CD8-positive, alpha-beta memory T cell (primary cell): ENCODE results near the gene MPHOSPH9. TPM values are rescaled to one million over a fixed set of nuclear protein-coding genes. Genes with fewer than 3 reads are reported as not detected.

Source experiments
- CTCF ChIA-PET: fragments of 350-600 bp; sonication (Branson Sonifier 250); formaldehyde crosslinking; loops from one replicate; lab custom pipeline; 2021; ENCODE audit warnings: antibody characterized with exemption; lab: Charles Lee
- POLR2A ChIA-PET: fragments of 350-600 bp; sonication (Branson Sonifier 250); formaldehyde crosslinking; loops from one replicate; lab custom pipeline; 2021; ENCODE audit warnings: antibody characterized with exemption; lab: Charles Lee
- DNase-seq, 5 donors: peaks; one replicate each; pipeline versions ENCODE4 v3.0.0 to v3.0.0-alpha.2; 2020 to 2022; ENCODE audit warnings: mixed read lengths in 1 of 5
- H3K27ac ChIP-seq: one replicate; pipeline ENCODE4 v1.7.0; 2013; ENCODE audit warnings: low read depth, mild to moderate bottlenecking, low read length, moderate library complexity
- H3K27me3 ChIP-seq: 2 replicates; pipeline ENCODE4 v1.7.0; 2013; ENCODE audit warnings: low read length, mild to moderate bottlenecking; ENCODE audit not compliant: insufficient read depth, poor library complexity, severe bottlenecking
- H3K36me3 ChIP-seq: 2 replicates; pipeline ENCODE4 v1.7.0; 2013; ENCODE audit warnings: mild to moderate bottlenecking, low read length, moderate library complexity; ENCODE audit not compliant: insufficient read depth
- H3K4me1 ChIP-seq: 2 replicates; pipeline ENCODE4 v1.7.0; 2013; ENCODE audit warnings: mild to moderate bottlenecking, low read length, moderate library complexity; ENCODE audit not compliant: insufficient read depth
- H3K4me3 ChIP-seq: 2 replicates; pipeline ENCODE4 v1.7.0; 2013; ENCODE audit warnings: mild to moderate bottlenecking, low read length
- H3K9me3 ChIP-seq: 2 replicates; pipeline ENCODE4 v1.7.0; 2013; ENCODE audit warnings: mild to moderate bottlenecking, low read length
- H3K27ac Mint-ChIP-seq, 8 donors: one replicate each; pipeline ENCODE4 v1.8.0; 2020 to 2021; ENCODE audit warnings: mixed read lengths in 8 of 8, mild to moderate bottlenecking in 6 of 8, inconsistent platforms in 3 of 8, moderate library complexity in 3 of 8
- H3K27me3 Mint-ChIP-seq, 2 donors: one replicate each; pipeline ENCODE4 v1.8.0; 2020 to 2021; ENCODE audit warnings: mixed read lengths in 2 of 2, mild to moderate bottlenecking in 1 of 2, moderate library complexity in 1 of 2
- H3K36me3 Mint-ChIP-seq, 3 donors: one replicate each; pipeline ENCODE4 v1.8.0; 2020 to 2021; ENCODE audit warnings: mixed read lengths in 3 of 3, inconsistent platforms in 1 of 3, mild to moderate bottlenecking in 1 of 3
- H3K4me1 Mint-ChIP-seq, 3 donors: one replicate each; pipeline ENCODE4 v1.8.0; 2020 to 2021; ENCODE audit warnings: mixed read lengths in 3 of 3, inconsistent platforms in 1 of 3, mild to moderate bottlenecking in 1 of 3
- H3K4me3 Mint-ChIP-seq, 7 donors: one replicate each; pipeline ENCODE4 v1.8.0; 2020 to 2021; ENCODE audit warnings: mixed read lengths in 7 of 7, mild to moderate bottlenecking in 6 of 7, moderate library complexity in 4 of 7, inconsistent platforms in 2 of 7
- H3K9me3 Mint-ChIP-seq, 5 donors: one replicate each; pipeline ENCODE4 v1.8.0; 2020 to 2022; ENCODE audit warnings: mixed read lengths in 5 of 5, mild to moderate bottlenecking in 3 of 5, moderate library complexity in 2 of 5, inconsistent platforms in 1 of 5
- polyA plus RNA-seq: library from polyadenylated mRNA; unstranded; fragments of 300-500 nt; fragmentation: Illumina TruSeq; gene quantifications from one replicate; pipeline ENCODE4 v1.2.3, GENCODE V29; 2021
- total RNA-seq, 2 experiments: library from RNA; stranded (reverse); gene quantifications; one replicate each; pipeline ENCODE4 v1.2.3, GENCODE V29; 2021

The MPHOSPH9 gene
- total and polyA plus RNA-seq, 3 experiments from 2014 or later: 31.0 to 74.8 (median 67.3) TPM

GRCh38 chr12:123118497-123118896 lies 114.4 kb downstream of the MPHOSPH9 start:
- Histone ChIP-seq H3K9me3 (no peaks in the 10 kb centered on the region), H3K4me1 (peaks cover 93% of the 10 kb centered on the region), H3K27me3 (no peaks in the 10 kb centered on the region), H3K4me3 (no peak overlapping the region), H3K36me3 (no peaks in the 10 kb centered on the region), H3K27ac (no peak overlapping the region)
- CTCF ChIA-PET: interaction anchor here (1.3 to 1.4 kb wide), 2 partner anchors 10 to 12 kb away, joined by 4 to 7 read pairs; no protein-coding TSS in a partner anchor
- no peak for DNase-seq
- Mint-ChIP-seq H3K36me3 (no peaks in the 10 kb centered on the region), H3K4me1 (peaks cover 31 to 34% (median 33%) of the 10 kb centered on the region in 3 donors), H3K4me3 (no peak overlapping the region), H3K27ac (no peak overlapping the region), H3K27me3 (no peaks in the 10 kb centered on the region), H3K9me3 (no peaks in the 10 kb centered on the region)
- POLR2A ChIA-PET: interaction anchor here (0.7 kb wide), 1 partner anchor 114 kb away, joined by 7 read pairs; no protein-coding TSS in a partner anchor

- H3K27ac ChIP-seq: no peak overlapping the region
- Mint-ChIP-seq H3K9me3 (no peaks in the 10 kb centered on the region), H3K27ac (peak overlapping the region in 2 of 8 donors; percentile 33 to 56), H3K4me3 (no peak overlapping the region), H3K27me3 (no peaks in the 10 kb centered on the region), H3K4me1 (peaks cover 14 to 30% (median 21%) of the 10 kb centered on the region in 3 donors), H3K36me3 (no peaks in the 10 kb centered on the region)
- peak overlapping the region; percentile 5 for H3K4me3 ChIP-seq
- peak in 1 of 5 donors; percentile 53 for DNase-seq
- no peaks in the 10 kb centered on the region for H3K36me3 ChIP-seq
- no peaks in the 10 kb centered on the region for H3K27me3 ChIP-seq
- ChIA-PET POLR2A (no interaction called here), CTCF (no interaction called here)
- peaks cover 72% of the 10 kb centered on the region for H3K4me1 ChIP-seq
- no peaks in the 10 kb centered on the region for H3K9me3 ChIP-seq
Measured at GRCh38 chr12:123115409-123116121, 117.4 kb downstream of the MPHOSPH9 start.

GRCh38 chr12:123114304-123115083 lies 118.4 kb downstream of the MPHOSPH9 start:
- POLR2A ChIA-PET: no interaction called here
- H3K4me3 Mint-ChIP-seq: no peak overlapping the region
- no peak for DNase-seq
- no peak overlapping the region for H3K27ac Mint-ChIP-seq
- peaks cover 5 to 21% (median 13%) of the 10 kb centered on the region in 3 donors for H3K4me1 Mint-ChIP-seq
- Histone ChIP-seq H3K27me3 (no peaks in the 10 kb centered on the region), H3K36me3 (no peaks in the 10 kb centered on the region), H3K4me1 (peaks cover 62% of the 10 kb centered on the region), H3K9me3 (no peaks in the 10 kb centered on the region), H3K27ac (no peak overlapping the region), H3K4me3 (peak overlapping the region; percentile 5)
- peaks cover 0 to 2% of the 10 kb centered on the region in 2 donors for H3K27me3 Mint-ChIP-seq
- H3K9me3 Mint-ChIP-seq: no peaks in the 10 kb centered on the region
- H3K36me3 Mint-ChIP-seq: no peaks in the 10 kb centered on the region
- CTCF ChIA-PET: interaction anchor here (1.0 kb wide), 1 partner anchor 12 kb away, joined by 4 read pairs; no protein-coding TSS in a partner anchor

- H3K4me1 Mint-ChIP-seq: peaks cover 7 to 23% (median 16%) of the 10 kb centered on the region in 3 donors
- no peak overlapping the region for H3K4me3 Mint-ChIP-seq
- H3K9me3 Mint-ChIP-seq: no peaks in the 10 kb centered on the region
- H3K27me3 ChIP-seq: no peaks in the 10 kb centered on the region
- H3K36me3 ChIP-seq: no peaks in the 10 kb centered on the region
- H3K27me3 Mint-ChIP-seq: peaks cover 0 to 2% of the 10 kb centered on the region in 2 donors
- no peak for DNase-seq
- H3K9me3 ChIP-seq: no peaks in the 10 kb centered on the region
- ChIA-PET POLR2A (no interaction called here), CTCF (no interaction called here)
- H3K27ac ChIP-seq: no peak overlapping the region
- no peak overlapping the region for H3K4me3 ChIP-seq
- no peaks in the 10 kb centered on the region for H3K36me3 Mint-ChIP-seq
- peak overlapping the region in 1 of 8 donors; percentile 11 for H3K27ac Mint-ChIP-seq
- H3K4me1 ChIP-seq: peaks cover 51% of the 10 kb centered on the region
Measured at GRCh38 chr12:123113026-123113425, 119.9 kb downstream of the MPHOSPH9 start.

- no peaks in the 10 kb centered on the region for H3K9me3 Mint-ChIP-seq
- peak overlapping the region in 3 of 8 donors; percentile 63 to 69 (median 68) for H3K27ac Mint-ChIP-seq
- ChIA-PET POLR2A (no interaction called here), CTCF (interaction anchor here (0.6 kb wide), 1 partner anchor 86 kb away, joined by 3 read pairs; no protein-coding TSS in a partner anchor)
- no peak for DNase-seq
- H3K36me3 ChIP-seq: no peaks in the 10 kb centered on the region
- H3K27me3 ChIP-seq: no peaks in the 10 kb centered on the region
- no peaks in the 10 kb centered on the region for H3K9me3 ChIP-seq
- peak overlapping the region in 2 of 7 donors; percentile 3 to 28 for H3K4me3 Mint-ChIP-seq
- H3K4me1 Mint-ChIP-seq: peaks cover 21 to 37% (median 30%) of the 10 kb centered on the region in 3 donors
- H3K27me3 Mint-ChIP-seq: peaks cover 0 to 2% of the 10 kb centered on the region in 2 donors
- peaks cover 0 to 4% (median 0%) of the 10 kb centered on the region in 3 donors for H3K36me3 Mint-ChIP-seq
- H3K4me1 ChIP-seq: peaks cover 53% of the 10 kb centered on the region
- H3K27ac ChIP-seq: no peak overlapping the region
- no peak overlapping the region for H3K4me3 ChIP-seq
Measured at GRCh38 chr12:123111498-123112165, 121.3 kb downstream of the MPHOSPH9 start.

GRCh38 chr12:123109319-123109772 lies 123.6 kb downstream of the MPHOSPH9 start:
- peaks cover 0 to 4% of the 10 kb centered on the region in 2 donors for H3K27me3 Mint-ChIP-seq
- H3K4me3 Mint-ChIP-seq: no peak overlapping the region
- H3K27ac Mint-ChIP-seq: peak overlapping the region in 2 of 8 donors; percentile 36 to 87
- POLR2A ChIA-PET: no interaction called here
- no peak for DNase-seq
- Histone ChIP-seq H3K9me3 (no peaks in the 10 kb centered on the region), H3K4me1 (peaks cover 44% of the 10 kb centered on the region), H3K36me3 (no peaks in the 10 kb centered on the region), H3K27me3 (no peaks in the 10 kb centered on the region), H3K27ac (no peak overlapping the region), H3K4me3 (no peak overlapping the region)
- CTCF ChIA-PET: interaction anchor here (1.3 kb wide), 1 partner anchor 9 kb away, joined by 4 read pairs; no protein-coding TSS in a partner anchor
- H3K36me3 Mint-ChIP-seq: peaks cover 0 to 4% (median 0%) of the 10 kb centered on the region in 3 donors
- H3K9me3 Mint-ChIP-seq: no peaks in the 10 kb centered on the region
- H3K4me1 Mint-ChIP-seq: peaks cover 37 to 59% (median 47%) of the 10 kb centered on the region in 3 donors

GRCh38 chr12:123108682-123109066 lies 124.3 kb downstream of the MPHOSPH9 start:
- no peak for DNase-seq
- Mint-ChIP-seq H3K36me3 (peaks cover 0 to 4% (median 0%) of the 10 kb centered on the region in 3 donors), H3K4me1 (peaks cover 37 to 59% (median 47%) of the 10 kb centered on the region in 3 donors), H3K4me3 (no peak overlapping the region), H3K9me3 (no peaks in the 10 kb centered on the region), H3K27ac (peak overlapping the region in 5 of 8 donors; percentile 17 to 93 (median 84)), H3K27me3 (peaks cover 0 to 4% of the 10 kb centered on the region in 2 donors)
- Histone ChIP-seq H3K36me3 (no peaks in the 10 kb centered on the region), H3K4me3 (no peak overlapping the region), H3K9me3 (no peaks in the 10 kb centered on the region), H3K27ac (no peak overlapping the region), H3K4me1 (peaks cover 39% of the 10 kb centered on the region), H3K27me3 (no peaks in the 10 kb centered on the region)
- POLR2A ChIA-PET: no interaction called here
- CTCF ChIA-PET: interaction anchor here (1.3 kb wide), 1 partner anchor 10 kb away, joined by 4 read pairs; no protein-coding TSS in a partner anchor
